DMS53 (cell line): ENCODE measurements around the gene ANKRD23.
"Not testable (repeated sequence)": the region's sequence is repeated elsewhere in the genome, so short reads cannot be mapped to it uniquely, and the experiment has no call there.

ENCODE experiments used
- DNase-seq: peaks from one replicate; lab custom pipeline; 2025; lab: John Stamatoyannopoulos, UW

ANKRD23 gene

GRCh38 chr2:96816127-96816835, 27.5 kb downstream of the ANKRD23 start, which contains the start of gene CNNM3:
Gene CNNM3 (plus strand): TSS chr2:96816268. CDS start chr2:96816278, 10 bp downstream.
- DNase-seq: peak; percentile 99

- DNase-seq: peak; percentile 78
These were observed 28.3 kb downstream of the ANKRD23 start for GRCh38 chr2:96815326-96816126.

- no peak for DNase-seq
These were observed 30.2 kb downstream of the ANKRD23 start for GRCh38 chr2:96813656-96814055.

GRCh38 chr2:96811917-96812316, 31.9 kb downstream of the ANKRD23 start:
- no peak for DNase-seq

- no peak for DNase-seq
These were observed 33.0 kb downstream of the ANKRD23 start for GRCh38 chr2:96810783-96811192.

GRCh38 chr2:96809951-96810782, 33.7 kb downstream of the ANKRD23 start:
- no peak for DNase-seq

- DNase-seq: no peak
These were observed 34.5 kb downstream of the ANKRD23 start for GRCh38 chr2:96809216-96809882.

- no peak for DNase-seq
These were observed 35.5 kb downstream of the ANKRD23 start for GRCh38 chr2:96808176-96808837.

GRCh38 chr2:96807127-96807471, 36.7 kb downstream of the ANKRD23 start:
- no peak for DNase-seq

GRCh38 chr2:96806468-96807126, 37.2 kb downstream of the ANKRD23 start:
- no peak for DNase-seq

- not testable (repeated sequence) for DNase-seq
These were observed 37.9 kb downstream of the ANKRD23 start for GRCh38 chr2:96805946-96806345.

GRCh38 chr2:96804986-96805385, 38.8 kb downstream of the ANKRD23 start:
- no peak for DNase-seq

GRCh38 chr2:96802721-96803120, 41.1 kb downstream of the ANKRD23 start:
- DNase-seq: no peak

GRCh38 chr2:96801786-96802595, 41.8 kb downstream of the ANKRD23 start:
- DNase-seq: no peak

GRCh38 chr2:96801005-96801785, 42.6 kb downstream of the ANKRD23 start:
- peak; percentile 93 for DNase-seq

- DNase-seq: peak; percentile 52
These were observed 43.5 kb downstream of the ANKRD23 start for GRCh38 chr2:96800061-96801004.

- no peak for DNase-seq
These were observed 44.2 kb downstream of the ANKRD23 start for GRCh38 chr2:96799623-96799935.
